NCI-H2227 (cell line): ENCODE data around the gene ANKRD44.

ENCODE experiments used
- DNase-seq: peaks from one replicate; lab custom pipeline; 2025; ENCODE audit not compliant: unreplicated experiment; lab: John Stamatoyannopoulos, UW

The ANKRD44 gene

DNA sequence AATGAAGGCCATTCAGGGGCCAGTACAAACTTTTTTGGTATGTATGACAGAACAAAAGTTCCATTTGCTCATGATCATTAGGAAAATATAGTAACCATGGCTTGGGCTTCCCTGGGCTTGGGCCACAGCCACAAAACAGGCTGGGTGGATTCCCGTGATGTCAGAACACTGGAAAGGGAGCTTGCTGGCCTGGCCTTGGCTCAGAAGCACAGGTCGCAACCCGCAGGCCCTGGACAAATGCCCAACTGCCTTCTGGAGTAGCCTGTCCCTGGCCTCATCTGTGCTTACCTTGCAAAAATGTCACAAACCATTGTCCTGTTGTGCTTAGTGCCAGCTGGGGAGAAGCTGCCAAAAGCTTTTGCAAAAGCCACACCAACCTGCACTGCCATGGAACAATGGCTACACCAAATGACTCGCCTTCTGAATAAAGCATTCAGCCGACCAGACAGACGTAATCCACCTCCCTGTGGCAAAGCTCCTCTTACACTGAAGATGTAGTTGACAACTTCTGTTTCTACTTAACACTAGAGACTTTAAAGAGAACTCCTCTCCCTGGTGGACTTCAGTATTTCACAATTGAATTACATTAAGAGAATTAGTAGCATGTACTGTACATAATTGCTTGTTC is 125.5 kb downstream of the ANKRD44 start:
- no peak for DNase-seq

DNA sequence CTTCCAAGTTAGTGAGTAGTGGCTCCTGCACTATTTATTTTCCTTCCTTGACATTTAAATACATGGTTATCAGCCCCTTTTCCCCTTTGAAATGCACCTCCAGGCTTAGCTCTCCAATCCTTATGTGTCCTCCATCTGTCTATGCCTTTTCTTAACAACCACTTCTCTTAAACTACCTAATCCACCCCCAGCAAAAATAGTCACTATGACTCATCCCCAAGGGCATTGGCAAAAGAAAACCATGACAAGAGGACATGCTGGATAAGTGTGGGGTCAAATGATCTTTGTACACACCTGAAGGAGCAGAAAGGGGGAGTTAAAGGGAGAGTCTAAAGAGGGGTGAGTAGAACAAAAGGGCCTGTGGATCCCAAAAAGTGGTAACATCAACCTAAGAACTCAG is 127.2 kb downstream of the ANKRD44 start:
- no peak for DNase-seq

DNA sequence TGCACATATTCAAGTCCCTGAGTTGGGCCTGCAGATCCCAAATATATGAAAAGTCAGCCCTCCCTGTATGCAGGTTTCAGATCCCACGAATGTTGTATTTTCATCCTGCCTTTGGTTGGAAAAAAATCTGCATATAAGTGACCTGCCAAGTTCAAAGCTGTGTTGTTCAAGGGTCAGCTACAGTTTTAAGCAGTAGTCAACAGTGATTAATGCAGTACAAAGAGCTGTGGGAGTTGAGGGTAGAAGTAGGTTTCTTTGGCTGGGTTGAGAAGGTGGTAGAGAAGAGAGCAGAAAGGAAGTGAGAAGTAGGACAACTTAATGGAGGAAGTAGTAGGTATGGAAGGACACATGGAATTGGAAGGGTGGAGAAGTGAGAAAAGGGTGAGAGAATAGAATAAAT is 127.9 kb downstream of the ANKRD44 start:
- no peak for DNase-seq

DNA sequence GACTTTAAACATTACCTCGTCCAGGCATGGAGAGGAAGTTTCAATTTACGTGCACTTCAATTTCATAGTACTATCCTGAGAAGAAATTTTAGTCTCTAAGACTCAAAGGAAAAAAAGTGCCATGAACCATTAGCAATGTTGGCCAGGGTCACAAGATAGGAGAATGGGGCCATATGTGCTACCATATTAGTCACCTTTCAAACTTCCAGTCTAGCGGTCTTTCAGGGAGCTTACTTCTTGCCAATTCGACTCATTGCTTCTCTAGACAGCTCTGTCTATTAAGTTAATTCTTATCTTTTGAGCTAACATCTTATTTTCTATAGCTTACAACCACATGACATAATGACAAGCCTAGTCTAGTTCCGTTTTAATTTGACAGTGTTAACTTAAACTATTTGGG is 129.1 kb downstream of the ANKRD44 start:
- no peak for DNase-seq

DNA sequence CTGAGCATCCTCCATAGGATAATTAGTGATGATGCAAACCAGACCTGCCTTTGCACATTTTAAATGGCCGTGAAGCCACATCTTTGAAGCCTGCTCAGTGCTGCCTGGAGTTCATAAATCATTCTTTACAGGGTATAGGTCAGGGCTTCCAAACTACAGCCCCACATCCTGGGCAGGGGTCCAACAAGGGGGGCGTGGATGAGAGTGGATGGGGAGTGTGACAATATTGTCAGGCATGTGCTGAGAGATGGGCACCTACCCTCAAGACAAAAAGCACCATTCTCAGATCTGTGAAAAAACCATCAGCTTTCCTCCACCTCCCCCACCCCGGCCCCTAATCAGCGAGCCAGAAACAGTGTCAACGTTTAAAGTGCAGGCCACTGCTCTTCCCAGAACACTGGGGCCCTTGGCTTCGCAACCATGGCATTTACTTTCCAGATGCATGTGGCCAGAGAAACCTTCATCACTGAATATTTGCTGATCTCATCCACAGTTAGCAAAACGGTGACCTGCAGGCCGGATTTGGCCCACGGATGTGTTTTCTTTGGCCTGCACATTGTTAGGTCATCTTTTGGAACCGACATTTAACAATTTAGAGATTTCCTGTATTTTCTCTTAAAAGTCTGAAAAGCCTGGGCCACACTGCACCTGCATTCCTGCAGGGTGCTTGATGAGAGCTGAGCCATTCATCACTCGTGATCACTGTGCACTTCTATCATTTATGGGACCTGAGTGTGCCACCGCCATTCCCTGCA is 130.7 kb downstream of the ANKRD44 start:
- no peak for DNase-seq

DNA sequence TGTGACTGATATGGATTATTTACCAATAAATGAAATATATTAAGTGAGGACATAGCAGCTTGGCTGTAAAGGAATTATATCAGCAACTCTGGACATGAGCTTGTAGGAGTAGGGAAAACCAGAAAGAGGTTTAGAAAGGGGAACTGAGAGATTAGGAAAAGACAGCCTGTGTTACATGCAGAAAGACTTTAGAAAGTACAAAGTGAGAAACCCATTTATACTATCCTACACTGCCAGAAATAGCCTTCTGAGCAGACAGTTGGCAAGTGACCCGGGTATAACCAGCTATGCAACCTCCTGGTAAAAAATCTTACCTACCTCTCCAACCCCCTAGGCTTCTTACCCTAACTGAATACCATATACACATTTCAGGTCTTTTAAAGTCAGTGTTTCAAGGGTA is 134.1 kb downstream of the ANKRD44 start:
- no peak for DNase-seq

DNA sequence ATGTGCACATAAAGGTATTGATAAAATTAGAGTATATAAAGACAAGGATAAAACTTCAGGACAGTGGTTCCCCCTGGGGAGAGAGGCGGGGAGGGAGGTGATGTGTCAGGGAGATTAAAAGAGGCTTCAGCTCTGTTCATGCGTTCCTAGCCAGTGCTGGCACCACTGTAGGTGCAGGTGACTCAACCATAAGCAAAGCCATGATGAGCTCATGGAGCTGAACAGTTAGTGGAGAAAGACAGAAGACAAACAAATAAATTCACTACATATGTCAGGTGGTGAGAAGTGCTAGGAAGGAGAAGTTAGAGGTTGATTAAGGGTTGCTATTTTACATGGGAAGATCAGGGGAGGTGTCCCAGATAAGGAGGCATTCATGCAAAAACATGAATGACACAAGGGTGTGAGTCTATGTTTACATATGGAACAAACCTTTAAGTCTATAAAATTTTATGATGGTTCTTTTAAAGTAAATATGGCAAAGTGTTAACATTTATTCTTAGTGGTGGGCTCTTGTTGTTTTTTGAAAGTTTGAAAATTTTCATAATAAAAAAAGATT is 136.0 kb downstream of the ANKRD44 start:
- no peak for DNase-seq

DNA sequence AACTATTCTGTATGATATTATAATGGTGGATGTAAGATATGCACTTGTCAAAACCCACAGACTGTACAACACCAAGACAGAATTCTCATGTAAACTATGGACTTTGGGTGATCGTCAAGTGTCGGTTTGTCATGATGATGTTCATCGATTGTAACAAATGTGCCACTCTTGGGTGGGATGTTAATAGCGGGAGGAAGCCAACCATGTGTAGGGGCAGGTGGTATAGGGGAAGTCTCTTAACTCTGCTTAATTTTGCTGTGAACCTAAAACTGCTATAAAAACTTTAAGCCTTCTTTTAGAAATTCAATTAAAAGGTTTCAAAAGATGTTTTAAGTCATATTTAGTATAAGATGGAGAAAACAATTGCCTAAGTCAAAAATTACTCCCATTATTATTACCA is 139.0 kb downstream of the ANKRD44 start:
- DNase-seq, result no peak

DNA sequence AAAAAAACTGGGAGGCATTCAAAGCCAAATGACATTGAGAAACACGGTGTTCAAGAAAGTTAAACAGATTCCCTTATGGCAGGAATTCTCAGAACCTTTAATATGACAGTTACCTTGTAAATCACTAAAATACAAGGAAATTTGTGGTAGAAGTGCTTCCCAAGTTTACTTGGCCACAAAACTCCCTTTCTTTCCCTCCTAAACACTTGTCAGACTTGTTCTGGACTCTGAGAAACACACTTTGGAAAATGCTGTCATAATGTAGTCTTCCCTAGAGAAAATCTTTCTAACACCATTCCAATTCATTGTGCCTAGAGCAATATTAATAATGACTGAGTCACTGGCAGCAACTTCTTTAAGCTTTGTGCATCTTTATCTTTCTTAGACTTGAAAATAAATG is 140.4 kb downstream of the ANKRD44 start:
- no peak for DNase-seq

DNA sequence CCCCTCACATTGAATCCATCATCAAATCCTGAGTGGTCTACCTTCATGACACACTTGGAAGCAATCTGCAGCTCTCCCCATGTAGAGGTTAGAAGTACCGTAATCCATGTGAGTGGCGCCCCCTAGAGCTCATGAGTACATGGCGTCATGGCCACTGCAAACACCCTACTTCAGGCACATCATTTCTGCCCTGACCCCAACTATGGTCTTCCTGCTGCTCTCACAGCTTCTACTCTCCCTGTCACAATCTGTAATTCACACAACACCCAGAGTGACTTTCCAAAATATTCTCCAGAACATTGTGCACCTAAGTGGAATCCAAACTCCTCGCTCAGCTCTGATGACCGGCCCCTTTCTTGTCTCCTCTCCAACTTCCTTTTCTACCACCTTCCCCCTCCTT is 141.9 kb downstream of the ANKRD44 start:
- peak; percentile 82 for DNase-seq

DNA sequence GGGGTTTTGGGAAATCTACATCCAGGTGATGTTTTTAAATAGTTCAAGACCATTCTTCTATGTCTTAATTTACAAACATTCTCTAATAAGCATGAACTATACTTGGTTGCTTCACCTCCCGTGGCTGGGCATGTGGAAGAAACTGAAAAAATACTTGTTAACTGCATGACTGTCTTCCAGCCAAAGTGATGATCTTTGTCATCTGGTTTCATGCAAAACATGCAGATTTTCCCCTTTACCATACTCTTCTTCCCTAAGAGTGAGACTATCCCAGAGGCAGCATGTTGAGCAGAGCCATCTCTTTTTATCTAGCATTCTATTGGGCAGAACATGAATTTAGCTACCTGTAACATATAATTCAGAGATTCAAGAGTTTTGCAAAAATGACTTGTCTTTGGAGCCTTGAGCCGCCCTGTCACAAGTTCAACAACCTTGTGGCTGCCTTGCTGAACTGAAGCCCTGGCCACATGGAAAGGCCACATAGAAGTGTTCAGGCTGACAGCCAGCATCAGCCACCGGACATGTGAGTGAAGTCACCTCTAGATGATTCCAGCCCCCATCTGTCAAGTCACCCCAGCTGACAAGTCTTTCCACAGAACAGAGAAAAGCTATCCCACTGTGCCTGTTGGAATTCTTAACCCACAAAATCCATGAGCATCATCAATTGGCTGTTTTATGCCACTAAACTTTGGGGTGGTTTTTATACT is 142.8 kb downstream of the ANKRD44 start:
- DNase-seq, result no peak

DNA sequence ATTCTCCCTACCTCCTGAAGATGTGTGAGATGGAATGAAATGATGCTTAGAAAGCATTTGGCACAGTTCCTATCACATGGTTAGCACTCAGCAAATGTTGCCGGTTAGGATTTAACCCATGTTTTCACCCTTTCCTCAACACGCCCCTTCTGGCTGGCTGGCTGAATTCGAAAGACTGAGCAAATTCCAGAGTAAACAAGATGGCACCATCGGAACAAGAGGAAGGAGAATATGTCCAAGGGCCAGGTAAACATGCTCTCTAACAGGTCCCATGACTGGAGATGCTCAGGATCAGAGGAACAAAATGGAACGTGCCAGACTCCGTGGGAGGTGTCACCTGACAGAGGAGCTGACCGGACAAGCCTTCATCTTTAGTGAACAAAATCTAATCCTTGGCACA is 145.6 kb downstream of the ANKRD44 start:
- no peak for DNase-seq

DNA sequence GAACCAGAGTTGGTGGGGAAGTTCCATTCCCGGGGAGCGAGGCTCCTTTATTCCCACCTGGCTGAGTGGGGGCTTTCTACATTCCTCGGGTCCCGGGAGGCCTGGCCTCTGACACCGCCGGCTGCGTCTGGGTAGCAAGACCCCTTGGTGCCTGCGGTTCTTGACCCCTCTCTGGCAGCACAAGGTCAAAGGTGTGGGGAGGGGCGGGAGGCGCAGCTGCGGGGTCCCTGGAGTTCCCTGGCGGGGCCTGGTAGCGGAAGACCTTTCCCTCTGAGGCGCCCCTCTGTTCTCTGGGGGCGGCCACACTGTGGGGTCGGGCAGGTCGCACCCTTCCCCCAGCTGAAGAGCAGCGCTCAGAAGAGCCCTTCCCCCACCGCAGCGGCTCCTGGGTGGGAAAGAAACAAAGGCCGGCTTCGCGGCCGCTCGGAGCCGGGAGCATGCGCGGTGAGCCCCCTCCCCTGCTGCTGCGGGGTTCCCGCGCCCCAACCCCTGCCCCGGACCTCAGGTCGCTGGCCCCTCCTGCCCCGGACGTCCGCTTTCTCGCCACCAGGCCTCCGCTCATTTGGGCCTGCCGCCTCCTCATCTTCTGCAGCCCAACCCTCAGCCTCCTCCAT is 146.3 kb downstream of the ANKRD44 start:
- DNase-seq, result peak; percentile 45

DNA sequence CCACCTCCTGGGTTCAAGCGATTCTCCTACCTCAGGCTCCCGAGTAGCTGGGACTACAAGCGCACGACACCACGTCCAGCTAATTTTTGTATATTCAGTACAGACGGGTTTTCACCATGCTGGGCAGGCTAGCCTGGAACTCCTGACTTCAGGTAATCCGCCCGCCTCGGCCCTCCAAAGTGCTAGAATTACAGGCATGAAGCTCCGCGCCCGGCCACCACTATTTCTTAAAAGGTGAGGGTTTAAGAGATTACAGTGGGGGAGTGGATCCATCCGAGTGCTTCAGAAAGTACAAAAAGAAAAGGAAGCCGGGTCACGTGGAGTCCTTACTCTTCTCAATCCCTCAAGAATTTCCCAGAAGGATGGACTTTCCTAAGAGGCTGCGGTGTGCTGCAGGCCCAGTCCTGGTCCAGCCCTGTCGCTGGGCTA is 146.9 kb downstream of the ANKRD44 start:
- DNase-seq, result no peak

DNA sequence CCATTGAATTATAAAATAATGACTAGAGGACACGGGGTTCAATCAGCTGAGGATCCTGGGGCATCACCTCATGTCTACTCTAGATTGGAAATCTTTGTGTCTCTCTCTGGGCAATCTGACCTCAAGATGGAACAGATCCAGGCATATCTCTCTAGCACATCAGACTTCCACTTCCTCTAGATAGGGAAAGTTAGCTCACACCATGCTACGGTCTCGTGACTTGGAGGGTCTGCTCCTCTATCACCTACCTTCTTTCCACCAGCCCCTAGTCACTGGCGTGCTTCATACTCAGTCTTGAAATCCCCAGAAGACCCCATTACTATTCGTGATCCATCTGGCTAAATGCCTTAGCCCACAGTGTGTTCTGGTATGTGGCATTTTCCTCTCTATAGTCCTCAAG is 148.8 kb downstream of the ANKRD44 start:
- DNase-seq, result no peak

DNA sequence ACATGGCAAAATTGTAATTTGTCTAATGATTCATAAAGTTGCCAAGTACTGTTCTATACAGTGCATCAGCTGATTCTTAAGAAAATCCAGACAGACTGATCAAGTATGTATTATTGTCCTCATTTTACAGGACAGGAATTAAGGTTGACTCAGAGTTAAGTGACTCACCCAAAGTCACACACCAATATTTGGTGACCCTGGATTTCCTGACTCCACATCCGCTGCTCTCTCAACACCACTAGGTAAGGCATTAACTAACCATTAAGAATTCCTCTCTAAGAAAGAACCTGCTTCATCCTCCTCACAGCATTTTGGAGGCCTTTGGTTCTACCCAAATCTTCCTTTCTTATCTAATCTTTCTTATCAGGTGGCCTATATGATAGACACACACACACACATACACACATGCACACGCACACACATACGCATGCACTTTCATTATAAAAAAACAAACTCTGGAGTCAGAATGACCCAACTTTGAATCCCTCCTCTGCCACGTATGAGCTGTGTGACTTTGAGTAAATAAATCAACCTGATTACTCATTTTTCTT is 150.8 kb downstream of the ANKRD44 start:
- no peak for DNase-seq

DNA sequence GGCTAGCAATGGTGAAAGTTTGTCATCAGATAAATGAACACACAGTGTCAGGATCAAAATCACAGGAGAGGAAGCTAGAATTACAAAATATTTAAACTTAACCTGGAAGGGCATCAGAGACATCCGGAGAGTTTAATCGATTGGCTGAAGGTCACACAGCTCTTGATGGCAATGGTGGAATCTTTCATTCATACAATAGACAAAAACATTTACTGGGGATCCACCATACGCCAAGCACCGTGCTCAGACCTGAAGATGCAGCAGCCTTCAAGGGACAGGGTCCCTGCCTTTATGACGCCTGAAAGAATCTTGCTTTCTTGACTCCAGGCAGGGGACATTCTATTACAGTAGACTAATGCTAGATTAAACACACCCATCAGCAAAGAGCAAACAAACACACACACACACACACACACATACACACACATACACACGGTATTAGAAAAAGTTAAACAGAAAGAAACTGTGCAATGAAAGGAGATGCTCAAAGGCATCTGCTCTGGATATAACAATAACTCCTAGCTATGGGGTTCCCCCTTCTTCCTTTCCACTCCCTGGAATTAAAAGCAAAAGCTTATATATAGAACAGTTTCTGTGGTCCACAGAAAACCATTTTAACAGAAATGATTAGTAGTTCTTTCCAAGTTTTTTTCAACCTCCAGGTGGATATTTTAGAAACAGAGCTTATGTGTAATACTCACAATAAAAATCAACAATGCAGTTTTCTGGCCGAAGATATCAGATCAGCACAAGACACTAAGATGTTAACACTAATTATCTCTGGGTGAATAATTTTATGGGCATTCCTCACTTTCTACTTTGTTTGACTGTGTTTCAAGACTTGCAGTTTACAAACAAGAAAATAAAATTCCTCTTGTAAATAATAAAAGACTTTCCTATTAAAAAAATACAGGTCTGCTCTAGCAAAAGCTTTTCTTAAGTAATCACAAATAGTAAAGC is 151.7 kb downstream of the ANKRD44 start:
- DNase-seq, result no peak

DNA sequence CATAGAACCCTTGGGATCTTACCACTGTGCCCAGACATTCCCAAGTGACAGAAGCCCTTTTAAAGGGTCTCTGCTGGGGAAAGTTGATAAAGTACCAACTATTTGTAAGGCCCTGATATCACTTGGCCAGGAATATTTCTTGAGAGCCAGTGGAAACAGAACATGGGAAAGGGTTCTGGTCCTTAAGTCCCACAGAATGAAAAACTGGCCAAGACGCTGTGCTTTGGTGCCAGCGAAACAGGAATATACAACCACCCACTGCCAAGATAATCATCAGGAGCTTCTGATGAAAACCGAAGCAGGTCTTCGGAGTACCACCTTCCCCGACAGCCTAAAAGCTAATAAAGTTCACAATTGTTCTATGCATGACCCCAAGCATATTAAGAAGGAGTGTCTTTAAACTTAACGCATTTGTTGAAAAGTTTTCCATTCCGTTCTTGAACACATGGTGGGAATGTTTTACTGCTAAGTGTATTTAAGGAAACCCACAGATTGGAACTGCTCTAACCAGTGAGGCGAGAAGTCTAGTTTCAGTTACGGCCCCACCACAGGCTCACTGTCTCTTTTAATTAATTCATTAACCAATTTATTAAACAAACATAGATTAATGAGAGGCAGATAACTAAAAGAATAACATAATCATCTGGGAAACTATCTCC is 152.6 kb downstream of the ANKRD44 start:
- DNase-seq, result no peak

DNA sequence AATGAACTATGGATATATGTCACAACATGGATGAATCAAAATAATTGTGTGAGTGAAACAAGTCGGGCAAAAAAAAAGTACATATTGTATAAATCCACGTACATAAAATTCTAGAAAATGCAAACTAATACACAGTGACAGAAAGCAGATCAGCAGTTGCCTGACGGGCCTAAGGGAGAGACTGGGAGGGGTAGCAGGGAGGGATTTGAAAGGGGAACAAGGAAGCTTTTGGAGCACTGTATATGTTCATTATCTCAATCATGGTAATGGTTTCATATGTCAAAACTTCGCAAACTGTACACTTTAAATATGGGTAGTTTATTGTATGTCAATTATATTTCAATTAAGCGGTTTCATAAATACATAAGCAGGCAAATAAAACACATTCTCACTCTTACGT is 153.8 kb downstream of the ANKRD44 start:
- DNase-seq, result no peak
